A673 (cell line): ENCODE measurements around the gene PLXNA1.

Source experiments
- EZH2 ChIP-seq: fragments of 200-600 bp; sonication (generic); IDR thresholded peaks from 2 replicates; pipeline ENCODE4 v1.6.1; 2017; ENCODE audit warnings: borderline replicate concordance, low read depth, mild to moderate bottlenecking, mixed read lengths, antibody characterized with exemption, low read length; ENCODE audit not compliant: poor library complexity, severe bottlenecking
- TF ChIP-seq, protein P1 (sequence below): fragments of 300-800, 200-600 bp; sonication (generic); conservative IDR thresholded peaks from 2 replicates; pipeline ENCODE4 v1.5.1; 2017; ENCODE audit warnings: low read depth, mild to moderate bottlenecking, antibody characterized with exemption, low read length, moderate library complexity, mixed read lengths

DNA sequence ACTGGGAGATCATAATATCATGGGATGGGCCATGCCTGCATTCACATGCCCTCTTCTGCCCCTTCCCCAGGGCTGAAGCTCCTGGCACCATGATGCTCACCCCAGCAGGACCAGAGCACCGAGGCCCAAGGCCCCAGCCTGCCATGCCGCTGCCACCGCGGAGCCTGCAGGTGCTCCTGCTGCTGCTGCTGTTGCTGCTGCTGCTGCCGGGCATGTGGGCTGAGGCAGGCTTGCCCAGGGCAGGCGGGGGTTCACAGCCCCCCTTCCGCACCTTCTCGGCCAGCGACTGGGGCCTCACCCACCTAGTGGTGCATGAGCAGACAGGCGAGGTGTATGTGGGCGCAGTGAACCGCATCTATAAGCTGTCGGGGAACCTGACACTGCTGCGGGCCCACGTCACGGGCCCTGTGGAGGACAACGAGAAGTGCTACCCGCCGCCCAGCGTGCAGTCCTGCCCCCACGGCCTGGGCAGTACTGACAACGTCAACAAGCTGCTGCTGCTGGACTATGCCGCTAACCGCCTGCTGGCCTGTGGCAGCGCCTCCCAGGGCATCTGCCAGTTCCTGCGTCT is 5.6 kb downstream of the PLXNA1 start:
- TF ChIP-seq EZH2: no peak
- TF ChIP-seq, protein P1, sequence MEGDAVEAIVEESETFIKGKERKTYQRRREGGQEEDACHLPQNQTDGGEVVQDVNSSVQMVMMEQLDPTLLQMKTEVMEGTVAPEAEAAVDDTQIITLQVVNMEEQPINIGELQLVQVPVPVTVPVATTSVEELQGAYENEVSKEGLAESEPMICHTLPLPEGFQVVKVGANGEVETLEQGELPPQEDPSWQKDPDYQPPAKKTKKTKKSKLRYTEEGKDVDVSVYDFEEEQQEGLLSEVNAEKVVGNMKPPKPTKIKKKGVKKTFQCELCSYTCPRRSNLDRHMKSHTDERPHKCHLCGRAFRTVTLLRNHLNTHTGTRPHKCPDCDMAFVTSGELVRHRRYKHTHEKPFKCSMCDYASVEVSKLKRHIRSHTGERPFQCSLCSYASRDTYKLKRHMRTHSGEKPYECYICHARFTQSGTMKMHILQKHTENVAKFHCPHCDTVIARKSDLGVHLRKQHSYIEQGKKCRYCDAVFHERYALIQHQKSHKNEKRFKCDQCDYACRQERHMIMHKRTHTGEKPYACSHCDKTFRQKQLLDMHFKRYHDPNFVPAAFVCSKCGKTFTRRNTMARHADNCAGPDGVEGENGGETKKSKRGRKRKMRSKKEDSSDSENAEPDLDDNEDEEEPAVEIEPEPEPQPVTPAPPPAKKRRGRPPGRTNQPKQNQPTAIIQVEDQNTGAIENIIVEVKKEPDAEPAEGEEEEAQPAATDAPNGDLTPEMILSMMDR: no peak
